Dermis blood vessel endothelial cell (primary cell): ENCODE results near the gene GHRL. TPM values are rescaled to one million over a fixed set of nuclear protein-coding genes. Genes with fewer than 3 reads are reported as not detected.

ENCODE experiments used
- DNase-seq: peaks from one replicate; pipeline ENCODE4 v3.0.0; 2010
- total RNA-seq: library from RNA; depleted of rRNA; stranded (reverse); fragments of >200 nt; gene quantifications from 2 replicates; pipeline ENCODE4 v1.2.3, GENCODE V29; 2014

Gene GHRL
- total RNA-seq, 1 donor from 2014 or later: 0.68 TPM

DNA sequence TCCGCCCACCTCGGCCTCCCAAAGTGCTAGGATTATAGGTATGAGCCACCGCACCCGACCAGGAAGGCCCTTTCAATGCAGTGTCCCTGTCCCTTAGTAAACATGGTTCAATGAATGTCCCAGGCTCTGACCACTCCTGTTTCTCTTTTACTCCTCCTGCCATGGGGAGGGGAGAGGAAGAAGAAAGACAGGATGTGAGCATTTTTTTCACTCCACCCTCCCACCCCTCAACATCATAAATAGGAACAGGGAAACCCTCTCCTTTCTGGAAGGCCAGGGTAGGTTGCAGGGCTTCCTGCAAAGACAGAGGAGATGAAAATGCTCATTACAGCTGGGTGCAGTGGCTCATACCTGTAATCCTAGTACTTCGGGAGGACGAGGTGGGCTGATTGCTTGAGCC is 51.9 kb downstream of the GHRL start:
- no peak for DNase-seq

DNA sequence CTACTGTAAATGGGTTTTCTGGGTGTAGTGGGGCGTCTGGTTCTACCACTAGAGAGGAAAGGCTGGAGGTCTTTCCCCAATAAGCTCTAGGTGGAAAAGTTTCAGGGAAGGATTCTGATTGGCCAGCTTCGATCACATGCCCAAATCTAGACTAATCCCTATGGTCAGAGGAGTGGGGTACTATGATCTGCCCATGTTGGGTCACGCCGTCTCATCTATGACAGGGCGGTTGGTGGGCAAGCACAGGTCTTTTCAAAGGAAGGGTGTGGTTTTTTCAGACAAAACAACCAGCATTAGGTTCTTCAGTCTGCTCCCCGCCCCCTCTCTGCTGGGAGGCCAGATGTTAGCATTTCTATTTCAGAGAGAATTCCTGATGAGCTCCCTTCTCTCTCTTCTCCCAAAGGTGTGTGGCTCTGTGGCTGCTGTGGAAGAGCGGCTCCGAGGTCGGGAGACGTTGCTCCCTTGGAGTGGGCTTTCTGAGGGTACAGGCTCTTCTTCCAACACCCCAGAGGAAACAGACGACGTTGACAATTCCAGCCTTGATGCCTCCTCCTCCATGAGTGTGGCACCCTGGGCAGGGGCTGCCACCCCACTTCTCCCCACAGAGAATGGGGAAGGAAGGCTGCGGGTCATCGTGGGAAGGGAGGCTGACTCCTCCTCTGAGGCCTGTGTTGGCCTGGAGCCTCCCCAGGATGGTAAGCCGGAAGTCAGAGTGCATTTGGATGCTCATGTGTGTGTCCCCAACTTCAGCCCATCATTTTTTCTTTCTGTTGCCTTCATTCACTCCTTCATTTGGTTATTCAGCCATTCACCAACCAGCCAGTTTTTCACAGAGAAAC is 54.2 kb downstream of the GHRL start:
- no peak for DNase-seq

Other genes starting within 250 kb of the GHRL start
- gene FANCD2OS, start 184.7 kb downstream of the GHRL start, total RNA-seq: not detected in 2 replicates
- gene BRK1, start 177.3 kb downstream of the GHRL start, total RNA-seq: 117 and 148 TPM in 2 replicates
- 51.8 and 51.9 TPM in 2 replicates for gene VHL, start 151.2 kb downstream of the GHRL start, total RNA-seq
- gene IRAK2, start 128.0 kb downstream of the GHRL start, total RNA-seq: 42.5 and 55.6 TPM in 2 replicates
- 11.4 and 13.8 TPM in 2 replicates for gene TATDN2, start 44.5 kb downstream of the GHRL start, total RNA-seq
- gene SEC13, start 28.2 kb upstream of the GHRL start, total RNA-seq: 262 and 311 TPM in 2 replicates
- not detected in 2 replicates for gene ATP2B2, start 212.6 kb upstream of the GHRL start, total RNA-seq